ENCODE data around the gene NPL. TPM values are rescaled to one million over a fixed set of nuclear protein-coding genes. Genes with fewer than 3 reads are reported as not detected.

NPL gene
- total RNA-seq, 2 donors from 2014 or later = 3.0 to 4.7 TPM

DNA sequence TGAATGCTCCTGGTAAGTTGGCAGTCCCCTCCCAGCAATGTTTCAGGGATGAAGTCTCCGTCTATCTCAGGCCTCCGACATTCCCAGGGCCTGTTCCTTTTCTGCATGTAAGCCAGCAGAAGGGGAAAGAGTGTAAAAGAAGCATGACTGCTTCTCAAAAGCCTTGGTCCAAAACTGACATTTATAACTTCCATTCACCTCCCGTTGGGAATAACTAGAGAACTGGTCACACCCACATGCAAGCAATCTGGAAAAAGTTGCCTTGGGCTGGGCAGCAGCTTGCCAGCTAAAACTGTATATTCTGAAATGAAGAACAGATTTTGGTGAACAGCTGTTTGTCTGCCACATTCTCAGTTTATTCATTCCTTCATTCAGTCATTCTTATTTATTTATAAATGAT, 24.2 kb upstream of the NPL start:
- ATAC-seq (no peak), DNase-seq (no peak)
- H3K9me3 ChIP-seq (ENCODE audit: control insufficient read depth, low read length, poor library complexity, severe bottlenecking) = no peaks in the 10 kb centered on the region
- Mint-ChIP-seq H3K4me1 (peaks cover 2% of the 10 kb centered on the region), H3K27me3 (peaks cover 30% of the 10 kb centered on the region), H3K4me3 (no peak overlapping the region), H3K36me3 (ENCODE audit: low read depth) (no peaks in the 10 kb centered on the region), H3K27ac (no peak overlapping the region)

DNA sequence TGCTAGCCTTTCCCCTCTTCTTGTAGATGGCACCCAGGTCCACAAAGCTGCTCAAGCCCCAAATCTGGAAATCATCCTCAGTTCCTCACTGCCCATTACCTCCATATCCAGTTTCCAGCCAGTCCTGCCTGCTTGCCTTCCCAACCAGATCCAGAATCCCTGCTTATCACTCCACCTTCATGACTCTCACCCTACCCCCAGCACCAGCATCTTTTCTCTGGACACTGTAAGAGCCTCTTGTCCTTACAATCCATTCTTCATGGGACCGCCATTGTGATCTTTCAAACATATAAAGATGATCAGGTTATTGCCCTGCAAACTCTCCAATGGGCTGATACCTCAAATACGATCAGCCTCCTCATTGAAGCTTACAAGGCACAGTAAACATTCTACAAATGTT, 23.5 kb upstream of the NPL start:
- Mint-ChIP-seq H3K4me1 (peaks cover 2% of the 10 kb centered on the region), H3K4me3 (no peak overlapping the region)
- no peak for ATAC-seq

GRCh38 chr1:182766881-182767645, 22.5 kb upstream of the NPL start:
- DNase-seq (no peak), ATAC-seq (no peak)
- Mint-ChIP-seq H3K36me3 (ENCODE audit: low read depth) (no peaks in the 10 kb centered on the region), H3K4me3 (no peak overlapping the region), H3K4me1 (peaks cover 2% of the 10 kb centered on the region), H3K27ac (no peak overlapping the region), H3K27me3 (peaks cover 43% of the 10 kb centered on the region)
- H3K9me3 ChIP-seq (ENCODE audit: control insufficient read depth, low read length, poor library complexity, severe bottlenecking) = no peaks in the 10 kb centered on the region

More for the DNA sequence above, 23.5 kb upstream of the NPL start:
- Mint-ChIP-seq H3K27ac (no peak overlapping the region), H3K27me3 (peaks cover 33% of the 10 kb centered on the region), H3K36me3 (ENCODE audit: low read depth) (no peaks in the 10 kb centered on the region)
- no peak for DNase-seq
- no peaks in the 10 kb centered on the region for H3K9me3 ChIP-seq (ENCODE audit: control insufficient read depth, low read length, poor library complexity, severe bottlenecking)

DNA sequence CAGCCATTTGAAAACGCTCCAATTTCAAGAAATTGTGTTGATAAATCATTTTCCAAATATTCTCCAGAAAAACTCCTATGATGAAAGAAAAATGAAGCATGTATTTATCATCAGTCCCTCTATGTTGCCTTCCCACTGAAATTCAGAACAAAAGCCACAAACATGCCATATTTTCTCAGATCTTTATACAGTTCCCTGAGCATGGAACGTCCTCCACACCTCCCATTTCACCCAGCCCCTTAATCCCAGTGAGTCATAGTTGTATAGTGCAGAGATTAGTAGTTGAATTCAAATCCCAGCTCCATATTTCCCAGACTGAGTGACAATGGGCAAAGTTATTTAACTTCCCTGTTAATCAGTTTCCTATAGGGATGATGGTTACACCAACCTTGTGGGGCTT, 20.6 kb upstream of the NPL start:
- Mint-ChIP-seq H3K27ac (no peak overlapping the region), H3K36me3 (ENCODE audit: low read depth) (no peaks in the 10 kb centered on the region), H3K4me1 (peaks cover 2% of the 10 kb centered on the region), H3K27me3 (peaks cover 39% of the 10 kb centered on the region), H3K4me3 (no peak overlapping the region)
- no peak for ATAC-seq
- DNase-seq = no peak
- no peaks in the 10 kb centered on the region for H3K9me3 ChIP-seq (ENCODE audit: control insufficient read depth, low read length, poor library complexity, severe bottlenecking)

DNA sequence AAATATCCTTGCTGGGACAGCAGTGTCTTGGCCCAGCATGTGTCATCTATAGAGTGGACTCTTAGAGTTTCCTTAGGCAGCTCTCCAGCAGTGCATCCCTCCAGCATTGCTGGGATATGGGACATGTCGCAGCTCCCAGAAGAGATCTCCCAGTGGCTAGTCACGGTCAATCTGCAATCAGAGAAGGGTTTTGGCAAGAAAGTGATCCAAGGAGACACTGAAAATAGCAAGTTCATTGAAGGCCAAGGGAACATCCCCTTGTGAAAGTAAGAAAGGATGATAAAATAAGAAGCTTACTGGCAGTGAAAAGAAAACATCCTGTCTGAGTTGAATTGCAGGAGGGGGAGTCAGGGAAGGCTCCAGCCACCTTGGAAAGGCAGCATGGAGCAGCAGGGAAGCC, 19.3 kb upstream of the NPL start:
- DNase-seq = no peak
- H3K9me3 ChIP-seq (ENCODE audit: control insufficient read depth, low read length, poor library complexity, severe bottlenecking) = no peaks in the 10 kb centered on the region
- Mint-ChIP-seq H3K4me1 (peaks cover 2% of the 10 kb centered on the region), H3K4me3 (no peak overlapping the region), H3K27ac (no peak overlapping the region), H3K27me3 (peaks cover 45% of the 10 kb centered on the region), H3K36me3 (ENCODE audit: low read depth) (peaks cover 3% of the 10 kb centered on the region)
- no peak for ATAC-seq

GRCh38 chr1:182771187-182771984, 18.2 kb upstream of the NPL start:
- no peak overlapping the region for H3K4me3 Mint-ChIP-seq
- peaks cover 2% of the 10 kb centered on the region for H3K4me1 Mint-ChIP-seq
- H3K27ac Mint-ChIP-seq = no peak overlapping the region
- DNase-seq (no peak), ATAC-seq (no peak)
- H3K9me3 ChIP-seq (ENCODE audit: control insufficient read depth, low read length, poor library complexity, severe bottlenecking) = no peaks in the 10 kb centered on the region
- H3K36me3 Mint-ChIP-seq (ENCODE audit: low read depth) = peaks cover 3% of the 10 kb centered on the region
- peaks cover 46% of the 10 kb centered on the region for H3K27me3 Mint-ChIP-seq

DNA sequence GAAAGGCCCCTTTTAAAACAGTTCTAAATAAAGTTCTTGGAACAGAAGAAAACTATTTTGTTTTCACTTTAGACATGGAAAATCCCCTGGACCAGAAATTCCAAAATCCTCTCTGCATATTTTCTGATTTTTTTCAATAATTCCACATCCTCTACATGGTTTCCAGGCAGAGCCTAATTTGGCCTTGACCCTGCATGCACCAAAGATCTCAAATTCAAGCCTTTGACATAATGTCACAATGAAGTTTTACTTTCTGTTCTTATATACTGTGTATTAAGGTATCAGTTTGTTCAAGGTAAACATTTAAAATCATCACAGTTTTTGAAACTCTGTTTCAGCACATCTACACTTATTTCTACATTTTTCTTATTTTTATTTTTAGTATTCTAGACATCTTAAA, 12.2 kb upstream of the NPL start:
- H3K9me3 ChIP-seq (ENCODE audit: control insufficient read depth, low read length, poor library complexity, severe bottlenecking) = no peaks in the 10 kb centered on the region
- no peak for ATAC-seq
- Mint-ChIP-seq H3K36me3 (ENCODE audit: low read depth) (peaks cover 3% of the 10 kb centered on the region), H3K4me3 (no peak overlapping the region), H3K27ac (no peak overlapping the region), H3K4me1 (peaks cover 6% of the 10 kb centered on the region), H3K27me3 (peaks cover 27% of the 10 kb centered on the region)
- no peak for DNase-seq

- H3K36me3 Mint-ChIP-seq (ENCODE audit: low read depth) = peaks cover 3% of the 10 kb centered on the region
- peaks cover 7% of the 10 kb centered on the region for H3K4me1 Mint-ChIP-seq
These were observed 10.7 kb upstream of the NPL start for GRCh38 chr1:182778862-182779261.

DNA sequence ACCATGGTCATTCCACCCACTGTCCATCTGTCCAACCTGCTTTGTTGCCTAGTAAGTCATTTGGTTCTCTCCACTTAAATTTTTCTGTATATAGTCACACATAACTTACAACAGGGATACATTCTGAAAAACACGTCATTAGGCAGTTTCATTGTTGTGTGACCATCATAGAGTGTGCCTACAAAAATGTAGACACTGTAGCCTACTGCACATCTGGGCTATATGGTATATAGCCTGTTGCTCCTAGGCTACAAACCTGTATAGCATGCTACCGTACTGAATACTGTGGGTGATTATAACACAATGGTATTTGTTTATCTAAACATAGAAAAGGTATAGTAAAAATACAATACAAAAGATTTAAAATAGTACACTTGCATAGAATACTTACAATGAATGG, 10.0 kb upstream of the NPL start:
- H3K9me3 ChIP-seq (ENCODE audit: control insufficient read depth, low read length, poor library complexity, severe bottlenecking) = no peaks in the 10 kb centered on the region
- Mint-ChIP-seq H3K27ac (no peak overlapping the region), H3K27me3 (peaks cover 24% of the 10 kb centered on the region), H3K4me1 (peaks cover 7% of the 10 kb centered on the region), H3K4me3 (no peak overlapping the region), H3K36me3 (ENCODE audit: low read depth) (peaks cover 2% of the 10 kb centered on the region)
- DNase-seq (no peak), ATAC-seq (no peak)

More at GRCh38 chr1:182778862-182779261, 10.7 kb upstream of the NPL start:
- ATAC-seq (no peak), DNase-seq (no peak)
- peaks cover 30% of the 10 kb centered on the region for H3K27me3 Mint-ChIP-seq
- H3K27ac Mint-ChIP-seq = no peak overlapping the region
- H3K9me3 ChIP-seq (ENCODE audit: control insufficient read depth, low read length, poor library complexity, severe bottlenecking) = no peaks in the 10 kb centered on the region
- no peak overlapping the region for H3K4me3 Mint-ChIP-seq

DNA sequence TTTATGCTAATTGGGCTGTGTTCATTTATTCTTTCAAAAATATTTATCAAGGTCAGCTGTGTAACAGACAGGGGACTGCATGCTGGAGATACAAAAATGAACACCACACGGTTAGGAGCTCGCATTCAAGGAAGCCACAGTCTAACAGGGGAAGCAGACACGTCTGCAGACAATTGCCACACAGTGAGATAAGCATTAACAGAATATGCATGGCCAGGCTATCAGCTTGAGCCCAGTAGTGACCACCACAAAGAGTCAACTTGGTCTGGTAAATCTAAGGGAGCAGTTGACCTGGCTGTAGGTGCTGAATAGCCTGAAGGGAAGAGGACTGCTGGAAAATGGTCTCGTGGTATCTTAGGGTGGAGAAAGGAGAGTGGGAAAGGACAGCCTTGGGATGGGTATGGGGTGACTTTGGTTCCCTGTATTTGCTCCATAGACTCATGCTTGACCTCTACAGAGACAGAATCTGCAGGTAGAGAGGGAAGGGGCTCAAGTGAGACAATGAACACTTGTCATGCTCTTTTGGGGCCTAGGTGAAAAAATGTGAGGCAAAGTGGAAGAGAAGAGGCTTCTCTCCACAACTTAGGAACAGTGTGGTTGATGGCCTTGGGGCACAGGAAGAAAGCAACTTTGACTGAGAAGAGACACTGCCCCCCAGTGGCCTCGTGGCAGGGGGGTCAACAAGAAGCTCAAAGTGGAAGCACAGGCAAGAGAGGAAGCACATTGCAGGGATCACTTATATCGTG, 7.6 kb upstream of the NPL start:
- ATAC-seq (peak; percentile 74), DNase-seq (peak; percentile 34 to 57 (median 40))
- no peaks in the 10 kb centered on the region for H3K9me3 ChIP-seq (ENCODE audit: control insufficient read depth, low read length, poor library complexity, severe bottlenecking)
- Mint-ChIP-seq H3K27me3 (peaks cover 9% of the 10 kb centered on the region), H3K4me3 (no peak overlapping the region), H3K36me3 (ENCODE audit: low read depth) (no peaks in the 10 kb centered on the region), H3K27ac (peak overlapping the region; percentile 82), H3K4me1 (peaks cover 7% of the 10 kb centered on the region)

DNA sequence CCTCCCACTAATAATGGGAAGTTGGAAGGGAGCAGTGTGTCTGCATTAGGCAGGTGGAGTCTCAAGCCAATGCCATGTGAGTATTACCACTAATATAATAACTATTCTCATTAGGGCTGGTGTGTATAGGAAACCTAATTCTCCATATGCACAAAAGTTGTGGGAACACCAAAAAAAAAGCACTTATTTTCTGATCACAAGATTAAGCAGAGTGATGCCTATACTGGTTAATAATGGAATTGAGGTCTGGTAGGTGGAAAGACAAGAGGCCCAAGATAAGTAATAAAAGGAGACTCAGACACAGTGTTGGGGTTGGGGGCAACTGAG, 7.0 kb upstream of the NPL start:
- no peak for ATAC-seq
- Mint-ChIP-seq H3K27ac (peak overlapping the region; percentile 82), H3K4me1 (peaks cover 7% of the 10 kb centered on the region), H3K27me3 (peaks cover 9% of the 10 kb centered on the region), H3K36me3 (ENCODE audit: low read depth) (no peaks in the 10 kb centered on the region), H3K4me3 (no peak overlapping the region)
- H3K9me3 ChIP-seq (ENCODE audit: control insufficient read depth, low read length, poor library complexity, severe bottlenecking) = no peaks in the 10 kb centered on the region
- no peak for DNase-seq

GRCh38 chr1:182783068-182783467, 6.5 kb upstream of the NPL start:
- H3K36me3 Mint-ChIP-seq (ENCODE audit: low read depth) = no peaks in the 10 kb centered on the region
- H3K4me3 Mint-ChIP-seq = no peak overlapping the region
- H3K4me1 Mint-ChIP-seq = peaks cover 7% of the 10 kb centered on the region
- no peaks in the 10 kb centered on the region for H3K9me3 ChIP-seq (ENCODE audit: control insufficient read depth, low read length, poor library complexity, severe bottlenecking)
- DNase-seq = no peak
- peaks cover 9% of the 10 kb centered on the region for H3K27me3 Mint-ChIP-seq
- ATAC-seq = no peak
- no peak overlapping the region for H3K27ac Mint-ChIP-seq

DNA sequence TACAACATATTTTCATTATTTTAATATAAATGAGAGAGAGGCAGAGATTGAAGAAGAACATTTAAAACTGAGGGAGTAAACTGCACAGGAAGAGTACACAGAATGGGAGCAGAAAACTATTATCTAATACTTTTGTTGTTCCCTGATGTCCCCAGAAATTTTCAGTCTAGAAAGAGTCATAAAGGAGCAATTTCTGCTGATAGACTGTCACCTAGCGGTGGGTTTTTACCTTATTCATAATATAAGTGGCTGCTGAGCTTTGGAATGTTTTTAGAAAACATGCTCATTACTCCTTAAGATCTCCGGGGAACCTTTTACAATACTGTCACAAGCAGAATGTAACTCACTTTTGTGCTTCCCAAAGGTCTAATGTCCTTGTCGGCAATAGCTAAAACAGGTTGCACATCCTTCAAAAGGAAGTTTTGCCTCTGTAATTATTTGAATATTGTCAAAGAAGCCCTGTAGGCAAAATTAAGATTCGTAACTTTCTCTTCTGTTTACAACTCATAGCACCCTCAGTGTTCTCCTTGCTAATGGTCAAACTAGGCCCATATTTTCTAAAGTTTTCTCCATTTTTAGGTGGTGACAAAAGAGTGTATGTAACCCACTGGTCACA, 4.9 kb upstream of the NPL start:
- no peak for DNase-seq
- no peak for ATAC-seq
- Mint-ChIP-seq H3K36me3 (ENCODE audit: low read depth) (no peaks in the 10 kb centered on the region), H3K27me3 (peaks cover 9% of the 10 kb centered on the region), H3K4me1 (peaks cover 12% of the 10 kb centered on the region), H3K4me3 (no peak overlapping the region), H3K27ac (no peak overlapping the region)
- no peaks in the 10 kb centered on the region for H3K9me3 ChIP-seq (ENCODE audit: control insufficient read depth, low read length, poor library complexity, severe bottlenecking)

Data from T-helper 17 cell (primary cell).